GM19035 (cell line): ENCODE data around the gene CRLF2.
"Not testable (repeated sequence)": the region's sequence is repeated elsewhere in the genome, so short reads cannot be mapped to it uniquely, and the experiment has no call there.

Experiments
- ATAC-seq: cut with Tn5 transposase; IDR thresholded peaks from one replicate; pipeline ENCODE4 v1.9.1; 2021; ENCODE audit not compliant: unreplicated experiment

Gene CRLF2, protein sequence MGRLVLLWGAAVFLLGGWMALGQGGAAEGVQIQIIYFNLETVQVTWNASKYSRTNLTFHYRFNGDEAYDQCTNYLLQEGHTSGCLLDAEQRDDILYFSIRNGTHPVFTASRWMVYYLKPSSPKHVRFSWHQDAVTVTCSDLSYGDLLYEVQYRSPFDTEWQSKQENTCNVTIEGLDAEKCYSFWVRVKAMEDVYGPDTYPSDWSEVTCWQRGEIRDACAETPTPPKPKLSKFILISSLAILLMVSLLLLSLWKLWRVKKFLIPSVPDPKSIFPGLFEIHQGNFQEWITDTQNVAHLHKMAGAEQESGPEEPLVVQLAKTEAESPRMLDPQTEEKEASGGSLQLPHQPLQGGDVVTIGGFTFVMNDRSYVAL

GRCh38 chrX:1212532-1212931 lies at the start of gene CRLF2:
Gene CRLF2 (minus strand): TSS chrX:1212649. CDS start chrX:1212634, 15 bp downstream.
- ATAC-seq, result no peak

DNA sequence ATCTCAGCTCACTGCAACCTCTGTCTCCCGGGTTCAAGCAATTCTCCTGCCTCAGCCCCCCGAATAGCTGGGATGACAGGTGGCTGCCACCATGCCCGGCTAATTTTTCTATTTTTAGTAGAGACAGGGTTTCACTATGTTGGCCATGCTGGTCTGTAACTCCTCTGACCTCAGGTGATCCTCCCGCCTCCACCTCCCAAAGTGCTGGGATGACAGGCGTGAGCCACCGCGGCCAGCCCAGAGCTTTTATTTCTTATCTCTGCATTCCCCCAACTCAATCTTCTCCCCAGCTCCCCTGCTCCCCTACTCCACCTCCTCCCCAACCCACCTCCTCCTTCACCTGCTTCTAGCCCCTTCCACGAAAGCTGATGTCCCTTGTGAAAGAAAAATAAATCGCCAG lies 49.3 kb upstream of the CRLF2 start:
- not testable (repeated sequence) for ATAC-seq

DNA sequence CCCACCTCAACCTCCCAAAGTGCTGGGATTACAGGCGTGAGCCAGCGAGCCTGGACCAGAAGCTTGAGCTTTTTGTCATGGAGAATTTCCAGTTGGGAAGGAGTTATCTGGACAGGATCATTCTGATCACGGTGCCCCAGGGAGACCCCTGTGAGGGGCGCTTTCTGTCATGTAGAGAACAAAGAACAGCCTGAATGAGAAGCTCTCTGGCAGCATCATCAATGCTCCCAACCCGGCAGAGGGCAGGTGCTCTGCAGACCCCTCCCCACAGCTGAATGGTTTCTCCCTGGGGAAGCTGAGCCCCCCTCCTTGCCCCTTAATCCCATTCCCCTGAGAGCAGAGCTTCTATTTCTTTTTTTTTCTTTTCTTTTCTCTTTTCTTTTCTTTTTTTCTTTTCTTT lies 48.8 kb upstream of the CRLF2 start:
- no peak for ATAC-seq

- ATAC-seq, result no peak
Observed at GRCh38 chrX:1252861-1253260, 40.4 kb upstream of the CRLF2 start.

DNA sequence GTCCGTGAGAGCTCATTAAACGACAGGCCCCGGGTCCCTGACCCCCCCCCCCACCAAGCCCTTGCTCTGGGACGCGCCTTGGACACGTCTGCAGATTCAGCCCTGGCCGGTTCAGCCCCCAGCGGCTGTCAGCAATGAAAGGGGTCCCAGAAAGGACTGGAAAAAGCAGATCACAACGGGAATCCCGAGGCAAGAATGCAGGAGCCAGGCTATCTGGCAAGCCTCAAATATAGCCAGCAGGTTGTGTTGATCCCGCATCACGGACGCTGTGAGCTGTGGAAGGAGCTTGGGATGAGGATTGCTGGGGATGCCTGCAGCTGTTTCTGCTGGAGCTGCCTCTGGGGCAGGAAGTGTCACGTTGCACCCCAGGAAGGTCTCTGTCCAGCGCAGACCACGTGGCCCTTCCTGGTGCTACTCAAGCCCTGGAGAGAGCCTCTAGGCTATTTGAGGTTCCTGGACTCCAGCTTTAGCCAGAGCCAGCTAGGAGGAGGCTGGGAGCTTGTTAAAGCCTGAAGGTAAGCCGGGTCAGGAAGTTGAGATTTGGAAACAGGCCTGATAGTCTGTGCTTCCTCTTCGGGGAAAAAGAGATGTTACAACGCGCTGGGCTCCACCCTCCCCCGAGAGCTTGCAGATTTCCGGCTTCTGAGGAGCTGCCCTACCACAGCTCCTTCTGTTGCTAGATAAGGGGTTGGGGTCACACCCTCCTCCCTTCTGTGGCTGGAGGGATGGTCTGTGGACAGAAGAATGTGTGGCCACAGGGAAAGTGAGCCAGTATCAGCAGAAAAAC lies 36.8 kb upstream of the CRLF2 start:
- no peak for ATAC-seq

DNA sequence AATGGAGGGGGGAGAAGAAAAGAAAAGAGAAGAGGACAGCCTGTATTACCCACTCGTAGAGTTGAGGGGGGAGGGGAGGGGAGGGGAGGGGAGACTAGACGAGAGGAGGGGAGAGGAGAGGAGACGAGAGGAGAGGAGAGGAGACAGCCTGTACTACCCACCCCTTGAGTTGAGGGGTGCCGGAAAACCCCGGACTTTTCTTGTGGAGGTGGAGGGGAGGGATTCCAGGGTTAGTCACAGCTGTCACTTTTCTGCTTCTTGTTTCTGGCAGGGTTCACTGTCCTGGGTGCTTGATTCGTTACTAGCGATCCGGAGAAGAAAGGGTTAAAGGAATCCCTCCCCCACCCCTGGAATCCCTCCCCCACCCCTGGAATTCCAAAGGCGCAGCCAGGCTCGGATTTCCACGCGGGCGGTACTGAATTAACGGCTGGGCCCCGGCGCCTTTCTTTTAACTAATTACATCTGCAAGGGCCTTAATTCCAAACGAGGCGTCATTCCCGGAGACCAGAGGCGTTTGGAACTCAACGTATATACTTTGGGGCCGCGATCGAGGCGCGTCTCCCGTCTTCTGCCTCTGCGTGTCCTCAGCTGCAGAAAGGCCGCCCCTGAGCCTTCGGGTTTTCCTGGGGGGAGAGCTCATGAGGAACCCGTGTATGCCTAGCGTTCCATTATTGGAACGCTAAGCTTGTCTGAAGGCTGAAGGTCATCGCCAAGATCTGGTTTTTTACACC lies 36.0 kb upstream of the CRLF2 start:
- ATAC-seq, result no peak

DNA sequence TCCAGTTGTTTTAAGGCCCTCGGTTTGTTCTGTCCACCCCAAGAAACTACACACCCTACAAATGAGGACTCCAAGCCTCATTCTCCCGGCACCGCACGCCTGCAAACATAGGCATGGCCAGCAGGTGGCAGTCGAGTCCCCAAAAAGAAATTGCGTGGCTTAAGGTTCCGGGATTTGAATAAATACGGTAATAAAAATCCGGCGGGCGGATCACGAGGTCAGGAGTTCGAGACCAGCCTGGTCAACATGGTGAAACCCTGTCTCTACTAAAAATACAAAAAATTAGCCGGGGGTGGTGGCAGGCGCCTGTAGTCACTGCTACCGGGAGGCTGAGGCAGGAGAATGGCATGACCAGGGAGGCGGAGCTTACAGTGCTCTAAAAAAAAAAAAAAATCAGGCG lies 34.4 kb upstream of the CRLF2 start:
- ATAC-seq, result no peak

DNA sequence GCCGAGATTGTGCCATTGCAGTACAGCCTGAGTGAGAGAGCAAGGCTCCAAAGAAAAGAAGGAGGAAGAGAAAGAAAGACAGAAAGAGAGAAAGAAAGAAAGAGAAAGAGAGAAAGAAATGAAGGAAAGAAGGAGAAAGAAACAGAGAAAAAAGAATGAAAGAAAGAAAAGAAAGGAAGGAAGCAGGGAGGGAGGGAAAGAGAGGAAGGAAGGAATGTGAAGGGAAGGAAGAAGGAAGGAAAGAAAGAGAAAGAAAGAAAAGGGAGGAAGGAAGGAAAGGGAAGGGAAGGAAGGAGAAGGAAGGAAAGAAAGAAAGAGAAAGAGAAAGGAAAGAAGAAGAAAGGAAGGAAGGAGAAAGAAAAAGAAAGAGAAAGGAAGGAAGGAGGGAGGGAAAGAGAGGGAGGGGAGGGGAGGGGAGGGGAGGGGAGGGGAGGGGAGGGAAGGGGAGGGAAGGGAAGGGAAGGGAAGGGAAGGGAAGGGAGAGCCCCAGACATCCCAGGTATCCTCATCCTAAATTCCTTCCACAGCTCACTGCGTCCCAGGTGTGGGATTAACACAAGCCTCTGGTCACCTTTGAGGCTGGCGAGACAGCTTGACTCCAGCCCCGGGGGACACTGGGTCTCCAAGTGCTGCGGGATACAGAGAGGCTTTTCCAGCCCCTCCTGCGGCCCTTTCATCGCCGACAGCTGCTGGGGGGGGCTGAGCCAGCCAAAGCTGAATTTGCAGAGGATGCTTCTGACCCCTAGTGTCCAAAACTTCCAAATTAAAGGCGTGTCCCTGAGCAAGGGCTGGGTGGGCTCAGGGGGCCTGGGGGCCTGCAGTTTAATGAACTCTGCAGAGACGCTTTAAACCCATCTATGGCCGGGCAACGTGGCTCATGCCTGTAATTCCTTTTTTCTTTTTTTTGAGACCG lies 32.0 kb upstream of the CRLF2 start:
- ATAC-seq, result no peak

GRCh38 chrX:1242891-1243402 lies 30.5 kb upstream of the CRLF2 start:
- ATAC-seq, result no peak

- ATAC-seq, result not testable (repeated sequence)
Observed at GRCh38 chrX:1240551-1240950, 28.1 kb upstream of the CRLF2 start.

DNA sequence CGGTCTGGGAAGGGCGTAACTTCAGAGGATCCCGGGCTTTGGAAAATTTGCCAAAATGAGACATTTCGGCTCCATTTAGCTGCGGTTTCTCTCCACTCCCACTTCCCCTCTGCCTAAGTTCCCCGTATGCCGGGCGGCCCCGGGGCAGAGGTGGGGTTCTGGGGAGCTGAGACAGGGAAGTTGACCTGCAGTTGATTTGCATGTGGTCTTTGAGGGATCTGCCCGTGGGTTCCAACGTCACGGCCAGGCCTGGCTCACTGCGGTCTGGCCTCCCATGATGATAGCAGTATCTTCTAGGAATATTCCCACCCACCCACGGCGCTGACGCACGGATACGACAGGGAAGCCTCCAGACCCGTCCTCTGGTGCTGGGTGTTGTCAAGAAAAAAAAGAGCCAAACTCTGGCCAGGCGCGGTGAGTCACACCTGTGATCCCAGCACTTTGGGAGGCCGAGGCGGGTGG lies 27.3 kb upstream of the CRLF2 start:
- ATAC-seq, result no peak

GRCh38 chrX:1231850-1232465 lies 19.5 kb upstream of the CRLF2 start:
- ATAC-seq, result no peak

DNA sequence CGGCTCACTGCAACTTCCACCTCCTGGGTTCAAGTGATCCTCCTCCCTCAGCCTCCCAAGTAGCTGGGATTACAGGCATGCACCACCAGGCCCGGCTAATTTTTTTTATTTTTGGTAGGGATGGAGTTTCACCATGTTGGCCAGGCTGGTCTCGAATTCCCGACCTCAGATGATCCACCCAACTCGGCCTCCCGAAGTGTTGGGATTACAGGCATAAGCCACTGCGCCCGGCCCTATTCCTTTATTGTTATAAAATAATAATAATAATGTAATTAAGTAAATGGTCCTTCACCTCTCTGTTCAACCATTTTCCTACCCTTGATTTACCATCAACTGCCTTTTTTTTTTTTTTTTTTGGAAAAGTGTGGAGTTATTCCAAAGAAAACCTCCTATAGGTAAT lies 15.7 kb upstream of the CRLF2 start:
- not testable (repeated sequence) for ATAC-seq

- ATAC-seq, result no peak
Observed at GRCh38 chrX:1226249-1226648, 13.8 kb upstream of the CRLF2 start.

DNA sequence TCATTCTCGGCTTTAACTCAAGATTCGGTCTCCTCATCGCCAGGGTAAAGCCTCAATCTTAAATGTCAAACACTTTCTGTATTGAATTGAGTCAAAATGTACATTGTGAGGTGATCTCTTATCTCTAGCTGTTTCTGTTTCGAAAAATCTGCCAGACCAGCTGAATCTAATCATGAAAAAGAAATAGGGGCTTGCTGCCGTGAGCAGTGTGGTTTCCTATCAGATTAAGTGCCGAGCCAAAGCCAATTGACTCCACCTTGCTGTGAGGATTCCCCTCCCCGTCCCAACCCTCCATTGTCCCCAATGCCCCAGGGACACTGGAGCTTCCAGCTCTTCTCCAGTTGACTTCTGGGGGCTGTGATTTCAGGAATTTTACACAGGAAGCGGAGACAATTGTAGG lies 12.5 kb upstream of the CRLF2 start:
- no peak for ATAC-seq

DNA sequence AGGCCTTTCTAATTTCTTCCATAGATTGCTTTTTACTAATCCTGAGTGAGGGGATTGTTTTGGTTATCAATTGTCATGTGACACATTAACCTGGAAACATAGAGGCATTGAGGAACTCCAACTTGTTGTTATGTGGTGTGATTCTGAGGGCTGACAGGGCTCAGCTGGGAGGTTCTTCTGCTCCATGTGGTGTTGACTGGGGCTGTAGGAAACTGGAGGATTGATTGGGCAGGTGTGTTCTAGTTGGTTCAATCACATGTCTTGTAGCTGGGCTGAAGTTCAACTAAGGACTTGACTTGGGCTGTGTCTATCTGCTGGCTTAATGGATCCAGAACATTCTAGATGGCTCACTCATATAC lies 10.8 kb upstream of the CRLF2 start:
- ATAC-seq, result no peak

DNA sequence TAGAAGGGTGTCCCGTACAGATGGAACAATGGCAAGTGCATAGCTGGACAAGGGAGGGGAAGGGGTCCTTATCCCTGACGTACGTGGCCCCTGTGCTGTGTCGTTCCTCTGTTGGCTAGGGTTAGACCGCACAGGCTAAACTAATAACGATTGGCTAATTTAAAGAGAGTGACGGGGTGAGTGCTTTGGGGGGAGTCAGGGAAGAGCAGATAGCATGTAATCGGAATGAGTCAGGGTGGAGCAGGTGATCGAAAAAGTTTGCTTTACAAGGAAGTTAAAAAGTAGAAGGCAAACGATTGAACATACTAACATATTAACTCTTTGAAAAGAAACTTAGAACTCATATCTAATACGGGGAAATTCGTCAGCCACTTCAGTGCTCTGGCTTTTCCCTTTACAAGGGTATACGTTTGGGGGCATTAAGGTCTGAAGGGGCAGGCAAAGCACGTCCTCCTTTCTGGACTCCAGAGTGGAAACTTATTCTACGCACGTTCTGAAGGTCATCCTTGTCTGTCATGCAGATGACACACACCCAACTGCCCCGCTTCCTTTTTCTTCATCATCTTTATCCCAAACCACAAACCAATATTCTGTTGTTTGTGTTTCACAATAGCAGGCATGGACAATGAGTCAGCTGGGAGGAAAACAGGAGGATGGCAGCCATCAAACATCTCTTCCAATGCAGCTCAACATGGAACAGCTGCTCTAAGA lies 10.2 kb upstream of the CRLF2 start:
- no peak for ATAC-seq

- no peak for ATAC-seq
Observed at GRCh38 chrX:1221296-1221845, 8.9 kb upstream of the CRLF2 start.

- no peak for ATAC-seq
Observed at GRCh38 chrX:1218286-1218685, 5.8 kb upstream of the CRLF2 start.
